ENCODE measurements around the gene PLD3.

Gene PLD3

DNA sequence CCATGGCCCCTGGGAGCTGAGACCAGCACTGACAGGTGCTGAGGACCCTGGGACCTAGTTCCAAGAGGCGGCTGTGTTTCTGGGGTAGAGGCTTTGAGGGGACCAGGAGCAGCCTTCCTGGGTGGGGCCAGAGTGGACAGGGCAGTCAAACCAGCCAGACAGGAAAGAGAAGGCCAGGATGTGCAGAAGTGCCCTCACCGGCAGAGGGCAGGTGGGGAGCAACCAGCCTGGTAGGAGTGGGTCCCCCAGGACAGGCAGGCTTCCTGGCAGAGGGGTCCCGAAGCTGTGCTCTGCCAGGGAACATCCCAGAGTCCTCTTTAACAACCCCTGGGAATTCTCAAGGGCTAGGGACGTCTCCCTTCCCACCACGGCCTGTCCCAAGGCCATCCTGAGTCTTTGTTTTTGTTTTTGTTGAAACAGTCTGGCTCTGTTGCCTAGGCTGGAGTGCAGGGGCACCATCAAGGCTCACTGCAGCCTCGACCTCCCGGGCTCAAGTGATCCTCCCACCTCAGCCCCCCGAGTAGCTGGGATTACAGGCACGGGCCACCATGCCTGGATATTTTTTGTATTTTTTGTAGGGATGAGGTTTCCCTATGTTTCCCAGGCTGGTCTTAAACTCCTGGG, 44.5 kb downstream of the PLD3 start:
- Histone ChIP-seq H3K4me1 (ENCODE audit: control insufficient read depth, insufficient read depth, low read length) (no peaks in the 10 kb centered on the region), H3K9me3 (ENCODE audit: control insufficient read depth, low read length) (no peaks in the 10 kb centered on the region), H3K9ac (ENCODE audit: low read length) (no peak overlapping the region), H3K27me3 (replicated peaks; ENCODE audit: control insufficient read depth, insufficient read depth, low read length) (no peaks in the 10 kb centered on the region), H3K36me3 (ENCODE audit: control insufficient read depth, insufficient read depth, low read length, severe bottlenecking) (no peaks in the 10 kb centered on the region), H3K4me3 (ENCODE audit: low read length) (no peak overlapping the region)
- DNase-seq (ENCODE audit: low read depth): no peak

DNA sequence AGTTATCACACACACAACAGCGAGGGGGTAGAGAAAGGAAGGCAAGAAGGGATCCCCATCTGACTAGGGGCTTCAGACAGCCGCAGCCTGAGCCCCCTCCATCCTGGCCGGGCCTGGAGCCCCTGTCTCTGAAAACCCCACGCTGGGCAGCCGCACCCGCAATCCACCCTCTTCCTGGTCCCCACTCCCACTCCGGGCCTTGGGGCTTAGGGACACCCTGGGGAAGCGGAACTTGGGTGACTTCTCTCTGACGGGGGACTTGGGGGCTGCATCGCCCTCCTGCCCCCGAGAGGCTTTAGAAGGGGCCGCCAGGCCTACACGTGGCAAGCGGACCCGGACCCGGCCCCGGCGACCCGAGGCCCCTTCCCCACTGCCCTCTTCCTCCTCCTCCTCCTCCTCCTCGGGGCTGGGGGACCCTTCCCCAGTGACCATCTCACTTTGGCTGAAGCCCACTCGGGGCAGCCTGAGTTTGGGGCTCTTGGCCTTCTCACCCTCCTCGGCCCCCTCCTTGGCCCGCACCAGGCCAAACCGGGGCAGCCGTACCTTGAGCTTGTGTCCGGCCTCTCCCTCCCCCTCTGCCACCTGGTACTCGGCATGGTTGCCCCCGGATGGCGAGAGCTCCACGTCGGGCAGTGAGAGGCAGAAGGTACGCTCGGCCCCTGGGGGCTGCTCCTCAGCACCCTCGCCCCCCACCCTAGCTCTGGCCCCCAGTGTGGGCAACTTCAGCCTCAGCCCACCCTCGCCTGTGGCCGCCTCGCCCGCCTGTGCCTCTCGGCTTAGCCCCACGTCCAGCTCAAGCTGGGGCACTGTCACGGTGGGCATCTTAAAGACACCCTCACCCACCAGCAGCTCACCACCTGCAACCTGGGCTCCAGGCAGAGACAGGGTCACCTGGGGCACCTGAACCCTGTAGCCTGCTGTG, 45.7 kb downstream of the PLD3 start:
- Histone ChIP-seq H3K27me3 (replicated peaks; ENCODE audit: control insufficient read depth, insufficient read depth, low read length) (no peaks in the 10 kb centered on the region), H3K36me3 (ENCODE audit: control insufficient read depth, insufficient read depth, low read length, severe bottlenecking) (no peaks in the 10 kb centered on the region), H3K9me3 (ENCODE audit: control insufficient read depth, low read length) (no peaks in the 10 kb centered on the region), H3K9ac (ENCODE audit: low read length) (no peak overlapping the region), H3K4me3 (ENCODE audit: low read length) (no peak overlapping the region), H3K4me1 (ENCODE audit: control insufficient read depth, insufficient read depth, low read length) (no peaks in the 10 kb centered on the region)
- no peak for DNase-seq (ENCODE audit: low read depth)

DNA sequence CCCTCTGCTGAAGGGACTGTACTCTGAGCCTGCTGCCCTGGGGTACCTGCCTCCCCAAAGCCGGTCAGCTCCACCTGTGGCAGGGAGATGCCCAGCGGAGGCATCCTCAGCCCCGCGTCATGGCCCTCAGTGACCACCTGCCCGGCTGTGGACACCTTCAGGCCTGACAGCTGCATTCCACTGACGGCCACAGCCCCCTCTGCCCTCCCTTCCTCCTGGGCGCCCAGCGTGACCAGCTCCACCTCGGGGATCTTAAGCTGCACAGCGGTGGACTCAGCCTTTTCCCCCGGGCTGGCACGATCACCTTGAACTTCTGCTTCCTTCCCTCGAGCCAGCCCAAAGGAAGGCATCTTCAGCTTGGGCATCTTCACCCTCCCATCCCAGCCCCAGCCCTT, 46.3 kb downstream of the PLD3 start:
- Histone ChIP-seq H3K36me3 (ENCODE audit: control insufficient read depth, insufficient read depth, low read length, severe bottlenecking) (no peaks in the 10 kb centered on the region), H3K4me1 (ENCODE audit: control insufficient read depth, insufficient read depth, low read length) (no peaks in the 10 kb centered on the region), H3K27me3 (replicated peaks; ENCODE audit: control insufficient read depth, insufficient read depth, low read length) (no peaks in the 10 kb centered on the region), H3K9ac (ENCODE audit: low read length) (no peak overlapping the region), H3K4me3 (ENCODE audit: low read length) (no peak overlapping the region), H3K9me3 (ENCODE audit: control insufficient read depth, low read length) (no peaks in the 10 kb centered on the region)
- DNase-seq (ENCODE audit: low read depth): no peak

DNA sequence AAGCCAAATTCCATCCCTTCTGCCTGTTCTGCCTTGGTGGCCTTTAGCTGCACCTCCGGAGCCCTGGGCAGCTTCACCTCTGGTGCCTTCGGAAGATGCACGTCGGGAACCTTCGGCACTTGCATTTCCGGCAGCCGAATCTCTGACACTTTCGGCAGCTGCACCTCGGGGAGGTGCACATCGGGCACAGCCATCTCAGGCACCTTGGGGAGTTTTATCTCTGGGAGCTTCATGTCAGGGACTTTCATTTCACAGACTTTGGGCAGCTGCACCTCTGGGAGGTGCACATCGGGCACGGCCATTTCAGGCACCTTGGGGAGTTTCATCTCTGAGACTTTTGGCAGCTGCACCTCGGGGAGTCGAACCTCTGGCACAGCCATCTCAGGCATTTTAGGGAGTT, 47.5 kb downstream of the PLD3 start:
- no peak overlapping the region for H3K4me3 ChIP-seq (ENCODE audit: low read length)

DNA sequence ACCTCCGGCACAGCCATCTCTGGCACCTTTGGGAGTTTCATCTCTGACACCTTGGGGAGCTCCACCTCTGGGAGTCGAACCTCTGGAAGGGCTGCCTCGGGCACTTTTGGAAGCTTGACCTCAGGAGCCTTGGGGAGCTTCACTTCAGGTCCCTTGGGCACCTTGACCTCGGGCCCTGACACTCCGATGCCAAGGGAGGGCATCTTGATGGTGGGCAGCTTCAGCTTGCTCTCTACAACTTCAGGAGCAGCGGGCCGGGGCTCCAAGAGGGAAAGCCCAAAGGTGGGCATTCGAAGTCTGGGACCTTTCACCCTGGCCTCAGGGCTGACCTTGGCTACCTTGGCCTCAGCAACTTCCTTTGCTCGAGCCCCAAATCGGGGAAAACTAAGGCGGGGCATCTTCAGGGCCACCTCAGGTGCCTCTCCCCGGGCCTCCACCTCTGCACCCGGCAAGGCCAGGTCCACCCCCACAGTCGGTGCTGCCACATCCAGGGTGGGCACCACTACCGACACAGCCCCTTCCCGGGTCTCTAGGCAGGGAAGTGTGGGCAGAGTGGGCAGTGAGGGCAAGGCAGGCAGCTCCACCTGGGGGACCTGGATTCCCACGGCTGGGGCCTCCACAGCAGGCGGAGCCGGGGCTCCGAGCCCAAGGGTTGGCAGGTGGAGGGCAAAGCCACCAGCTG, 48.5 kb downstream of the PLD3 start:
- Histone ChIP-seq H3K36me3 (ENCODE audit: control insufficient read depth, insufficient read depth, low read length, severe bottlenecking) (no peaks in the 10 kb centered on the region), H3K4me1 (ENCODE audit: control insufficient read depth, insufficient read depth, low read length) (peaks cover 5% of the 10 kb centered on the region), H3K9ac (ENCODE audit: low read length) (no peak overlapping the region), H3K27me3 (replicated peaks; ENCODE audit: control insufficient read depth, insufficient read depth, low read length) (no peaks in the 10 kb centered on the region), H3K4me3 (ENCODE audit: low read length) (no peak overlapping the region), H3K9me3 (ENCODE audit: control insufficient read depth, low read length) (no peaks in the 10 kb centered on the region)
- DNase-seq (ENCODE audit: low read depth): no peak

More for the DNA sequence above, 47.5 kb downstream of the PLD3 start:
- Histone ChIP-seq H3K4me1 (ENCODE audit: control insufficient read depth, insufficient read depth, low read length) (peaks cover 5% of the 10 kb centered on the region), H3K9ac (ENCODE audit: low read length) (no peak overlapping the region), H3K36me3 (ENCODE audit: control insufficient read depth, insufficient read depth, low read length, severe bottlenecking) (no peaks in the 10 kb centered on the region), H3K9me3 (ENCODE audit: control insufficient read depth, low read length) (no peaks in the 10 kb centered on the region), H3K27me3 (replicated peaks; ENCODE audit: control insufficient read depth, insufficient read depth, low read length) (no peaks in the 10 kb centered on the region)
- DNase-seq (ENCODE audit: low read depth): no peak

DNA sequence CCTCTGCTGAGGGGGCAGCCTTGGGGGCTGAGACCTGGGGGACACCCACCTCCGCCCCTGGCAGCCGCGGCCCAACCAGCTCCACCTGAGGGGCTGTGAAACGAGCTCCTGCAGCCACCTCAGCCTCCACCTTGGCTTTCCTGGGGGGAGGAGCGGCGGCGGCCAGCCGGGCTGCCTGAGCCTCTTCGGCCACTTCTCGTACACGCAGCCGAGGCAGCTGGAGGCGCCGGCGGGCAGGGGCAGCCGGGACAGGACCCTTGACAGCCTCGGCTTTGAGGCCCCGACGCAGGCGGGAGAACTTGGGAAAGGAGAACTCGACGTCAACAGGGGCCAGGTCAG, 49.0 kb downstream of the PLD3 start:
- H3K36me3 ChIP-seq (ENCODE audit: control insufficient read depth, insufficient read depth, low read length, severe bottlenecking): no peaks in the 10 kb centered on the region
- no peaks in the 10 kb centered on the region for H3K27me3 ChIP-seq (replicated peaks; ENCODE audit: control insufficient read depth, insufficient read depth, low read length)
- DNase-seq (ENCODE audit: low read depth): no peak
- H3K4me3 ChIP-seq (ENCODE audit: low read length): no peak overlapping the region
- peaks cover 5% of the 10 kb centered on the region for H3K4me1 ChIP-seq (ENCODE audit: control insufficient read depth, insufficient read depth, low read length)
- no peak overlapping the region for H3K9ac ChIP-seq (ENCODE audit: low read length)
- H3K9me3 ChIP-seq (ENCODE audit: control insufficient read depth, low read length): no peaks in the 10 kb centered on the region

DNA sequence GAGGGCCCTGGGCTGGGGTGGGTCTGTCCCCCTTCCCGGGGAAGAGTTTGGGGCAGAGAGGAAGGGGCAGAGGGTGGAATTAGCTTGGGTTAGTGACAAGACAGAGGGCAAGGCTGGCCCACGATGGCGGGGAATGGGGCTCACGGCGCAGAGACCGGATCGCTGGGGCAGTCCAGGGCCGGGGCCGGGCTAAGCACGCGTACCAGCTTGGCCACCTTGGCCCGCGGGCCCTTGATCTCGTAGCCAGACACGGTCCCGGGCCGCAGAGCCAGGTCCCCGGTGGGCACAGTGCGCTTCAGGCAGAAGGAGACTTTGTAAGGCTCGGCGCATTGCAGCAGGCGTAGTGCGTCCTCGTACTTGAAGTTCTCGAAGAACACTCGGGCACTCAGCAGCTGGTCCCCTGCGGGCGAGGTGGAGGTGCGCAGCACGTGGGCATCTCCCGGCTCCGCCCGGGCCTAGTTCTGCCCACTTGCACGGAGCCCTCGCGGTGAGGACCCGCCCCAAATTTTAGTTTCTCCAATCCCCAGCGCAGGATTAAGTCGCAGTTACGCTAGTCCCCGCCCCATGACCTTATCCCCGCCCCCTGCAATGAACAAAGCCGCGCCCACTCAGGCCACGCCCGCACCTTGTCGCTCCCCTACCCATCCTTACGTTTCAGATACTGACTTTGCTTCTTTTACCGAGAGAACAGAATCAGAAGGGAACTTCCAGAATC, 50.1 kb downstream of the PLD3 start:
- no peaks in the 10 kb centered on the region for H3K36me3 ChIP-seq (ENCODE audit: control insufficient read depth, insufficient read depth, low read length, severe bottlenecking)
- no peak overlapping the region for H3K4me3 ChIP-seq (ENCODE audit: low read length)
- H3K9me3 ChIP-seq (ENCODE audit: control insufficient read depth, low read length): no peaks in the 10 kb centered on the region
- no peaks in the 10 kb centered on the region for H3K27me3 ChIP-seq (replicated peaks; ENCODE audit: control insufficient read depth, insufficient read depth, low read length)
- no peak for DNase-seq (ENCODE audit: low read depth)
- H3K4me1 ChIP-seq (ENCODE audit: control insufficient read depth, insufficient read depth, low read length): peaks cover 9% of the 10 kb centered on the region
- no peak overlapping the region for H3K9ac ChIP-seq (ENCODE audit: low read length)

DNA sequence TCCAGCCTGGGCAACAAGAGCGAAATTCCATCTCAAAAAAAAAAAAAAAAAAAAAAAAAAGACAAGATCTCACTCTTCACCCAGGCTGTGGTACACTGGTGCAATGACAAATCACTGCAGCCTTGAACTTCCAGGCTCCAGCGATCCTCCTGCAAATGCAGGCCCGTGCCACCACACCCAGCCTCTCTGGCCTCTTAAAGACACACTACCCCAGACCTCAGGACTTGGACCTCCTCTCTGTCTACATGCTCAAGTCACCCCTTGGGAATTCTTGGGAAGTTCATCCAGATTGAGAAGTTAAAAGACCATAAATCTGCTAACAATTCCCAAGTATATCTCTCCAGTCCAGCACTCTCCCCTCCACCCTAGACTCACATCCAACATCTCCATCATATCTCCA, 52.1 kb downstream of the PLD3 start:
- no peak for DNase-seq (ENCODE audit: low read depth)
- Histone ChIP-seq H3K4me3 (ENCODE audit: low read length) (no peak overlapping the region), H3K4me1 (ENCODE audit: control insufficient read depth, insufficient read depth, low read length) (peaks cover 17% of the 10 kb centered on the region), H3K27me3 (replicated peaks; ENCODE audit: control insufficient read depth, insufficient read depth, low read length) (no peaks in the 10 kb centered on the region), H3K36me3 (ENCODE audit: control insufficient read depth, insufficient read depth, low read length, severe bottlenecking) (no peaks in the 10 kb centered on the region), H3K9ac (ENCODE audit: low read length) (no peak overlapping the region), H3K9me3 (ENCODE audit: control insufficient read depth, low read length) (no peaks in the 10 kb centered on the region)

DNA sequence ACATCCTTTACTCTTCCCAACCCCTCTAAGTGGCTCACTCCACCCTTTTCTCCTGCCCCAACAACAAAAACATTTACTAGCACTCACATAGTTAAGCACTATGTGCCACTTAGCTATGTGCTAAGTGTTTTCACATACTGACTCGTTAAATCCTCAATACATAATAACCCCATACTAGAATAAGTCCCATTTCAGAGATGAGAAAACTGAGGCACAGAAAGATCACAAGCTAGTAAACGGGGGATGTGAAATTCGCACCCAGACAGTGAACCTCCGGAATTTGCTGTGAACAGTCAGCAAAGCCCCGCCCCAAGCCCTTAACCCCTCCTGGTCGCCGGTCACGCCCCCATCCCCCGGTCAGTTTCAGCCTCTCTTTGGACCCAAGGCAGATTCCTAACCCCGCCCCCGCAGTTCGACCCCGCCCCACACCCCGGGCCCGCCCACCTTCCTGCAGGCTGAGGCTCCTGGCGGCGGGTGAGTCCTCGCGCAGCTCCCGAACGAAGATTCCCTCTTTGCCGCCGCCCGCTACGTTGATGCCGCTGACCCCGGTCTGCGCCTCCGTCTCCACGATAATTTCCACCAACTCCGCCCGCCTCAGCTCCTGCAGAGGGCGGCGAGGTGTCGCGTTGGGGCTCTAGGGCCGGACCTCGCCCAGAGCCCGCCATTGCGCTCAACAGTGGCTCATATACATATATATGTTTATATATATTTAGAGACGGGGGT, 54.9 kb downstream of the PLD3 start:
- H3K4me3 ChIP-seq (ENCODE audit: low read length): peak overlapping the region; percentile 81
- no peaks in the 10 kb centered on the region for H3K9me3 ChIP-seq (ENCODE audit: control insufficient read depth, low read length)
- peak; percentile 90 for DNase-seq (ENCODE audit: low read depth)
- peaks cover 17% of the 10 kb centered on the region for H3K4me1 ChIP-seq (ENCODE audit: control insufficient read depth, insufficient read depth, low read length)
- no peaks in the 10 kb centered on the region for H3K36me3 ChIP-seq (ENCODE audit: control insufficient read depth, insufficient read depth, low read length, severe bottlenecking)
- no peaks in the 10 kb centered on the region for H3K27me3 ChIP-seq (replicated peaks; ENCODE audit: control insufficient read depth, insufficient read depth, low read length)
- peak overlapping the region; percentile 77 for H3K9ac ChIP-seq (ENCODE audit: low read length)

DNA sequence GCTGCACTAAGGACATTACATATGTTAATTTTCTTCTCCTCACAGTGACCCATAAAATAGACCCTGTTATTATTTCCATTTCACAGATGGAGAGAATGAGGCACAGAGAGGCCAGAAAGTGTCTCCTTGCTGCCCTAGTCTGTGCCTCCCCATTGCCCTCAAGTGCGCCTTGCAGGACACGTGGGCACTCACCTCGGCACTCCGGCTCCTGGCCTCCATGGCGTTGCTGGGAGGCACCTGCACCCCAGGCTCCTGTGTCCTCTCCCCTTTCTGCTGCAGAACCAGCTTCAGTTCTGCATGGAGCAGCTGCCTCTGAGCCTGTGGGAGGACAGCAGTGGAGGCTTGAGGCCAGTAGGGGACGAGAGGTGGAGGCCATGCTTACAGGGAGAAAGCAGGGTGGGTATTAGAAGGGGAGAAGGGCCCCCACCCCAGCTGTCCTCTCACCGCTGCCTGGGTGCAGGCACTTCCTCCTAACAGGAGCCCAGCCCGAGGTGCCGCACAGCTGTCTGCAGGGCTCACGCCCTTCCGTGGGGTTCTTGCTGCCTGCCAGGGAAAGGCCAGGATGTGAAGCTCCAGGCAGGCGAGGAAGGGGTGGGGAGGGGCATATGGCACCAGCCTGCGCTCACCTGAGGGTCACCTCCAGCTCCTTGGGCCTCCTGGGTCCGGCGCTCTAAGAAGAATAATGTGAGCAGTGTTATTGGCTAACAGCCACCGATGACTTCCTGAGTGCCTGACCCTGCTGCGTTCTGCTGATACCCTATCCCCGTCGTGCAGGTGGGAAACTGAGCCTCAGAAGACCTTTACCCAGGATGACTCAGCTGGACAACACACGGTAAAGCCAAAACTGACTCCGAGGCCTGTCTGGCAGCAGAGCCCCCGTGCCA, 59.5 kb downstream of the PLD3 start:
- DNase-seq (ENCODE audit: low read depth): no peak
- peaks cover 3% of the 10 kb centered on the region for H3K27me3 ChIP-seq (replicated peaks; ENCODE audit: control insufficient read depth, insufficient read depth, low read length)
- H3K4me3 ChIP-seq (ENCODE audit: low read length): no peak overlapping the region
- H3K9ac ChIP-seq (ENCODE audit: low read length): no peak overlapping the region
- no peaks in the 10 kb centered on the region for H3K36me3 ChIP-seq (ENCODE audit: control insufficient read depth, insufficient read depth, low read length, severe bottlenecking)
- peaks cover 12% of the 10 kb centered on the region for H3K4me1 ChIP-seq (ENCODE audit: control insufficient read depth, insufficient read depth, low read length)
- no peaks in the 10 kb centered on the region for H3K9me3 ChIP-seq (ENCODE audit: control insufficient read depth, low read length)
